GM12878 (cell line): ENCODE results near the gene IRX1. TPM values are rescaled to one million over a fixed set of nuclear protein-coding genes. Genes with fewer than 3 reads are reported as not detected.

Experiments
- ATAC-seq: fragments of 200-7000 bp; cut with Tn5 transposase; 3 replicates; pipeline ENCODE4 v1.9.1; 2020; ENCODE audit warnings: mild to moderate bottlenecking, moderate library complexity
- BruUV-seq: library from RNA; stranded (reverse); fragments of 400-500 nt; replicated peaks from 2 replicates; lab custom pipeline; 2021; lab: Mats Ljungman, UMichigan
- CTCF ChIA-PET: fragments of 300-600 bp; sonication (Branson Sonifier 250); formaldehyde crosslinking; extraction: SDS; loops from one replicate; lab custom pipeline; 2021; ENCODE audit warnings: inconsistent platforms; lab: Yijun Ruan, JAX
- POLR2A ChIA-PET: fragments of 350-600 bp; formaldehyde crosslinking; extraction: SDS; loops from one replicate; lab custom pipeline; 2021; ENCODE audit warnings: inconsistent platforms; lab: Charles Lee
- RAD21 ChIA-PET: fragments of 300-600 bp; sonication (Branson Sonifier 250); formaldehyde crosslinking; loops from one replicate; lab custom pipeline; 2023; ENCODE audit warnings: antibody characterized with exemption; ENCODE audit not compliant: unreplicated experiment; lab: Charles Lee
- SMC1A ChIA-PET: fragments of 300-600 bp; sonication (Branson Sonifier 250); formaldehyde crosslinking; loops from one replicate; lab custom pipeline; 2023; ENCODE audit not compliant: unreplicated experiment, uncharacterized antibody; lab: Charles Lee
- DNase-seq: peaks from one replicate; pipeline ENCODE4 v3.0.0-alpha.2; 2011; ENCODE audit warnings: low read depth, low spot score
- FAIRE-seq: peaks from 3 replicates; lab custom pipeline; 2011; peaks lifted over from hg19 to GRCh38; lab: Jason Lieb, UNC
- H2AFZ ChIP-seq: 2 replicates; pipeline ENCODE4 v1.6.0; 2011; ENCODE audit warnings: low read depth, low read length, control low read depth; ENCODE audit not compliant: control insufficient read depth
- H3K27ac ChIP-seq: 2 replicates; pipeline ENCODE4 v1.5.1; 2011; ENCODE audit warnings: control low read depth; ENCODE audit not compliant: control insufficient read depth, insufficient read depth
- H3K27me3 ChIP-seq, 2 experiments: replicated peaks in 1 of 2; 2 replicates each; pipeline versions ENCODE4 v1.6.0 to v1.6.1; 2011; ENCODE audit warnings: low read length in 1 of 2; ENCODE audit not compliant: control insufficient read depth in 2 of 2, insufficient read depth in 2 of 2
- H3K36me3 ChIP-seq, 2 experiments: 2 replicates each; pipeline ENCODE4 v1.5.1; 2011; ENCODE audit warnings: low read length in 1 of 2; ENCODE audit not compliant: control insufficient read depth in 2 of 2, insufficient read depth in 2 of 2
- H3K4me1 ChIP-seq: 2 replicates; pipeline ENCODE4 v1.6.1; 2011; ENCODE audit warnings: mild to moderate bottlenecking, low read length, moderate library complexity, mixed read lengths; ENCODE audit not compliant: control insufficient read depth, insufficient read depth
- H3K4me2 ChIP-seq: 2 replicates; pipeline ENCODE4 v1.6.0; 2011; ENCODE audit warnings: control low read depth; ENCODE audit not compliant: control insufficient read depth, insufficient read depth
- H3K4me3 ChIP-seq: fragments of 200-600 bp; sonication (generic); 2 replicates; pipeline ENCODE4 v1.5.1; 2016
- H3K79me2 ChIP-seq: 2 replicates; pipeline ENCODE4 v1.6.0; 2011; ENCODE audit warnings: low read length; ENCODE audit not compliant: control insufficient read depth, insufficient read depth
- H3K9ac ChIP-seq: 2 replicates; pipeline ENCODE4 v1.8.0; 2011; ENCODE audit warnings: low read length, control low read depth, mixed read lengths; ENCODE audit not compliant: control insufficient read depth, insufficient read depth
- H3K9me3 ChIP-seq: replicated peaks from 3 replicates; pipeline ENCODE4 v1.5.1; 2011; ENCODE audit warnings: mild to moderate bottlenecking, low read length; ENCODE audit not compliant: control insufficient read depth, insufficient read depth
- H4K20me1 ChIP-seq: 2 replicates; pipeline ENCODE4 v1.6.0; 2011; ENCODE audit not compliant: control insufficient read depth, insufficient read depth
- BMI1 ChIP-seq: fragments of 450-650 bp; IDR thresholded peaks from 2 replicates; pipeline ENCODE4 v1.6.1; 2016; ENCODE audit warnings: mild to moderate bottlenecking, moderate library complexity, borderline replicate concordance
- DPF2 ChIP-seq: fragments of 450-650 bp; IDR thresholded peaks from 2 replicates; pipeline ENCODE4 v1.6.1; 2017; ENCODE audit warnings: mild to moderate bottlenecking
- EGR1 ChIP-seq, 2 experiments: IDR thresholded peaks; 1 replicate in 1 of 2; 2 replicates in 1 of 2; pipeline ENCODE4 v1.6.1; 2011 to 2012; ENCODE audit warnings: low read depth in 2 of 2, low read length in 2 of 2, borderline replicate concordance in 1 of 2, mild to moderate bottlenecking in 1 of 2, moderate library complexity in 1 of 2
- IKZF1 ChIP-seq: fragments of 450-650 bp; conservative IDR thresholded peaks from 2 replicates; pipeline ENCODE4 v1.6.1; 2017; ENCODE audit warnings: antibody characterized with exemption, mild to moderate bottlenecking
- NBN ChIP-seq: fragments of 450-650 bp; IDR thresholded peaks from 2 replicates; pipeline ENCODE4 v1.6.1; 2016
- NR2F1 ChIP-seq: fragments of 450-650 bp; conservative IDR thresholded peaks from 2 replicates; pipeline ENCODE4 v1.6.1; 2017; ENCODE audit warnings: mild to moderate bottlenecking
- PML ChIP-seq: IDR thresholded peaks from 2 replicates; pipeline ENCODE4 v1.6.1; 2012; ENCODE audit warnings: low read length, inconsistent platforms
- POLR2A ChIP-seq: IDR thresholded peaks from 2 replicates; pipeline ENCODE4 v1.6.1; 2011; ENCODE audit warnings: low read depth, mild to moderate bottlenecking, low read length
- RB1 ChIP-seq: fragments of 450-650 bp; formaldehyde crosslinking; IDR thresholded peaks from 2 replicates; pipeline ENCODE4 v1.6.1; 2017; ENCODE audit warnings: mild to moderate bottlenecking, borderline replicate concordance
- SMAD5 ChIP-seq: IDR thresholded peaks from 2 replicates; pipeline ENCODE4 v1.6.1; 2016; ENCODE audit warnings: antibody characterized with exemption, low read depth
- TBL1XR1 ChIP-seq: IDR thresholded peaks from 2 replicates; pipeline ENCODE4 v1.6.1; 2012; ENCODE audit warnings: low read depth, low read length, improper control_type of control experiment
- ZNF24 ChIP-seq: fragments of 450-650 bp; IDR thresholded peaks from 2 replicates; pipeline ENCODE4 v1.6.1; 2017; ENCODE audit warnings: antibody characterized with exemption, mild to moderate bottlenecking
- WGBS: methylation state at CpG from one replicate; pipeline ENCODE4 v1.1.6; 2016; ENCODE audit warnings: low lambda C conversion rate; ENCODE audit not compliant: insufficient replicate concordance, insufficient coverage; ENCODE audit errors: missing lambda C conversion rate; 5-methylcytosine and 5-hydroxymethylcytosine counted together
- in situ Hi-C: fragments of 300-500 bp; cut with MboI; formaldehyde crosslinking; loops from 9 replicates; pipeline ENCODE4 v1.14.3; 2018; ENCODE audit warnings: mixed read lengths
- intact Hi-C: fragments of 100-400 bp; cut with micrococcal nuclease; formaldehyde crosslinking; loops from one replicate; pipeline ENCODE4 v1.14.2; 2022; ENCODE audit not compliant: unreplicated experiment
- polyA plus RNA-seq, 11 experiments: library from polyadenylated mRNA; depleted of rRNA in 4 of 11; unstranded in 6 of 11; stranded (reverse) in 5 of 11; fragments of >200 nt; fragmentation: Nextera tagmentation in 4 of 11; fragmentation: Illumina TruSeq in 1 of 11; extraction: Ambion mirVana in 4 of 11; extraction: Trizol in 1 of 11; gene quantifications; 1 replicate in 1 of 11; 2 replicates in 10 of 11; pipeline versions ENCODE4 v1.2.1 to v1.2.3, GENCODE V29; 2011 to 2016; ENCODE audit warnings: inconsistent platforms in 2 of 11, missing spikeins in 2 of 11, low read depth in 1 of 11
- total RNA-seq, 4 experiments: library from RNA; depleted of rRNA in 3 of 4; stranded (reverse); fragments of >200 nt in 3 of 4; fragmentation: Illumina TruSeq in 1 of 4; extraction: Trizol in 1 of 4; gene quantifications; 2 replicates each; pipeline versions ENCODE4 v1.2.1 to v1.2.3, GENCODE V29; 2013 to 2021
- TF ChIP-seq, protein P1 (sequence below): IDR thresholded peaks from 2 replicates; pipeline ENCODE4 v1.6.1; 2012; ENCODE audit warnings: low read depth, low read length, improper control_type of control experiment
- TF ChIP-seq, protein P2 (sequence below): fragments of 450-650 bp; IDR thresholded peaks from 2 replicates; pipeline ENCODE4 v1.6.1; 2017; ENCODE audit warnings: antibody characterized with exemption, mild to moderate bottlenecking, moderate library complexity
- TF ChIP-seq, protein P3 (sequence below): fragments of 450-650 bp; formaldehyde crosslinking; IDR thresholded peaks from 2 replicates; pipeline ENCODE4 v1.5.0; 2022; ENCODE audit warnings: mild to moderate bottlenecking, missing genetic modification characterization
- TF ChIP-seq, protein P4 (sequence below): IDR thresholded peaks from 2 replicates; pipeline ENCODE4 v1.6.1; 2012; ENCODE audit warnings: low read depth, low read length, improper control_type of control experiment

IRX1 gene
- total and polyA plus RNA-seq, 10 of the 15 experiments (the other 5 are each of a cell fraction or from before 2014, with no cell fraction given): not detected

DNA sequence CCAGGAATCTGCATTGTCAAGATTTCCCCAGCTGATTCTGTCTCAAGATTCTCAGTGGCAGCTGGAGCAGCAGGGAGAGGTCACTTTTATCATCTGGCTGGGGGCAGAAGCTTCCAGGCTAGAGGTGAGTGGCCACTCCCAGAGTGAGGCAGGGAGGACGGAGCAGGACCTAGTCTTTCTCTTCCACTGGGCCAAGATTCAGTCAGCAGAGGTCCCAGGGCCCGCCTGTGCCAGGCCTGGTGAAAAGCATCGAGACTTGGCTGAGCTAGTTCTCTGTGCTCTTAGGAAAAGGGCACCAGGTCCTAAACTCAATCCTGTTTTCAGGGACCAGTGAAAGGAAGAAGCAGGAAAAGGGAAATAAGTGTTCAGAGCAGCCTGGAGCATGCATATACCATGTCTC, 46.6 kb downstream of the IRX1 start:
- ChIA-PET POLR2A (no interaction called here), SMC1A (no interaction called here), CTCF (no interaction called here), RAD21 (no interaction called here)
- Histone ChIP-seq H3K9ac (no peak overlapping the region), H3K36me3 (no peaks in the 10 kb centered on the region), H3K9me3 (no peaks in the 10 kb centered on the region; the same call in 2 of the 3 replicates), H2AFZ (no peak overlapping the region), H4K20me1 (no peaks in the 10 kb centered on the region), H3K4me1 (no peaks in the 10 kb centered on the region), H3K27me3 (no peaks in the 10 kb centered on the region), H3K27ac (no peak overlapping the region), H3K4me2 (no peak overlapping the region), H3K4me3 (no peak overlapping the region), H3K79me2 (no peaks in the 10 kb centered on the region)
- TF ChIP-seq, protein P1, sequence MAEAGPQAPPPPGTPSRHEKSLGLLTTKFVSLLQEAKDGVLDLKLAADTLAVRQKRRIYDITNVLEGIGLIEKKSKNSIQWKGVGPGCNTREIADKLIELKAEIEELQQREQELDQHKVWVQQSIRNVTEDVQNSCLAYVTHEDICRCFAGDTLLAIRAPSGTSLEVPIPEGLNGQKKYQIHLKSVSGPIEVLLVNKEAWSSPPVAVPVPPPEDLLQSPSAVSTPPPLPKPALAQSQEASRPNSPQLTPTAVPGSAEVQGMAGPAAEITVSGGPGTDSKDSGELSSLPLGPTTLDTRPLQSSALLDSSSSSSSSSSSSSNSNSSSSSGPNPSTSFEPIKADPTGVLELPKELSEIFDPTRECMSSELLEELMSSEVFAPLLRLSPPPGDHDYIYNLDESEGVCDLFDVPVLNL: no peak
- TF ChIP-seq POLR2A (no peak), SMAD5 (no peak), IKZF1 (no peak), DPF2 (no peak), ZNF24 (no peak), BMI1 (no peak), TBL1XR1 (no peak), EGR1 (IDR thresholded peaks at IDR 0.05; ENCODE audit: borderline replicate concordance in 1 of 2, low read depth in 2 of 2, low read length in 2 of 2) (no peak), NBN (no peak), RB1 (no peak), PML (no peak), NR2F1 (no peak)
- TF ChIP-seq, protein P2, sequence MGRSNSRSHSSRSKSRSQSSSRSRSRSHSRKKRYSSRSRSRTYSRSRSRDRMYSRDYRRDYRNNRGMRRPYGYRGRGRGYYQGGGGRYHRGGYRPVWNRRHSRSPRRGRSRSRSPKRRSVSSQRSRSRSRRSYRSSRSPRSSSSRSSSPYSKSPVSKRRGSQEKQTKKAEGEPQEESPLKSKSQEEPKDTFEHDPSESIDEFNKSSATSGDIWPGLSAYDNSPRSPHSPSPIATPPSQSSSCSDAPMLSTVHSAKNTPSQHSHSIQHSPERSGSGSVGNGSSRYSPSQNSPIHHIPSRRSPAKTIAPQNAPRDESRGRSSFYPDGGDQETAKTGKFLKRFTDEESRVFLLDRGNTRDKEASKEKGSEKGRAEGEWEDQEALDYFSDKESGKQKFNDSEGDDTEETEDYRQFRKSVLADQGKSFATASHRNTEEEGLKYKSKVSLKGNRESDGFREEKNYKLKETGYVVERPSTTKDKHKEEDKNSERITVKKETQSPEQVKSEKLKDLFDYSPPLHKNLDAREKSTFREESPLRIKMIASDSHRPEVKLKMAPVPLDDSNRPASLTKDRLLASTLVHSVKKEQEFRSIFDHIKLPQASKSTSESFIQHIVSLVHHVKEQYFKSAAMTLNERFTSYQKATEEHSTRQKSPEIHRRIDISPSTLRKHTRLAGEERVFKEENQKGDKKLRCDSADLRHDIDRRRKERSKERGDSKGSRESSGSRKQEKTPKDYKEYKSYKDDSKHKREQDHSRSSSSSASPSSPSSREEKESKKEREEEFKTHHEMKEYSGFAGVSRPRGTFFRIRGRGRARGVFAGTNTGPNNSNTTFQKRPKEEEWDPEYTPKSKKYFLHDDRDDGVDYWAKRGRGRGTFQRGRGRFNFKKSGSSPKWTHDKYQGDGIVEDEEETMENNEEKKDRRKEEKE: no peak
- TF ChIP-seq, protein P3, sequence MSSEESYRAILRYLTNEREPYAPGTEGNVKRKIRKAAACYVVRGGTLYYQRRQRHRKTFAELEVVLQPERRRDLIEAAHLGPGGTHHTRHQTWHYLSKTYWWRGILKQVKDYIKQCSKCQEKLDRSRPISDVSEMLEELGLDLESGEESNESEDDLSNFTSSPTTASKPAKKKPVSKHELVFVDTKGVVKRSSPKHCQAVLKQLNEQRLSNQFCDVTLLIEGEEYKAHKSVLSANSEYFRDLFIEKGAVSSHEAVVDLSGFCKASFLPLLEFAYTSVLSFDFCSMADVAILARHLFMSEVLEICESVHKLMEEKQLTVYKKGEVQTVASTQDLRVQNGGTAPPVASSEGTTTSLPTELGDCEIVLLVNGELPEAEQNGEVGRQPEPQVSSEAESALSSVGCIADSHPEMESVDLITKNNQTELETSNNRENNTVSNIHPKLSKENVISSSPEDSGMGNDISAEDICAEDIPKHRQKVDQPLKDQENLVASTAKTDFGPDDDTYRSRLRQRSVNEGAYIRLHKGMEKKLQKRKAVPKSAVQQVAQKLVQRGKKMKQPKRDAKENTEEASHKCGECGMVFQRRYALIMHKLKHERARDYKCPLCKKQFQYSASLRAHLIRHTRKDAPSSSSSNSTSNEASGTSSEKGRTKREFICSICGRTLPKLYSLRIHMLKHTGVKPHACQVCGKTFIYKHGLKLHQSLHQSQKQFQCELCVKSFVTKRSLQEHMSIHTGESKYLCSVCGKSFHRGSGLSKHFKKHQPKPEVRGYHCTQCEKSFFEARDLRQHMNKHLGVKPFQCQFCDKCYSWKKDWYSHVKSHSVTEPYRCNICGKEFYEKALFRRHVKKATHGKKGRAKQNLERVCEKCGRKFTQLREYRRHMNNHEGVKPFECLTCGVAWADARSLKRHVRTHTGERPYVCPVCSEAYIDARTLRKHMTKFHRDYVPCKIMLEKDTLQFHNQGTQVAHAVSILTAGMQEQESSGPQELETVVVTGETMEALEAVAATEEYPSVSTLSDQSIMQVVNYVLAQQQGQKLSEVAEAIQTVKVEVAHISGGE (CRISPR knock-in tag): no peak
- TF ChIP-seq, protein P4, sequence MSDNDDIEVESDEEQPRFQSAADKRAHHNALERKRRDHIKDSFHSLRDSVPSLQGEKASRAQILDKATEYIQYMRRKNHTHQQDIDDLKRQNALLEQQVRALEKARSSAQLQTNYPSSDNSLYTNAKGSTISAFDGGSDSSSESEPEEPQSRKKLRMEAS: no peak
- in situ Hi-C loops (no loop called here), intact Hi-C loops (no loop called here)
- ATAC-seq: no peak
- DNase-seq: no peak
- FAIRE-seq: no peak
- BruUV-seq: no TSS peak
- WGBS: 0% methylated on average over 3 of the region's 3 CpGs
